PFSK-1 (cell line): ENCODE data around the gene RASA3.

Source experiments
- FOXP2 ChIP-seq: optimal IDR thresholded peaks from 2 replicates; pipeline ENCODE3; 2011; ENCODE audit warnings: borderline replicate concordance, control low read depth, inconsistent platforms; ENCODE audit not compliant: insufficient read depth; ENCODE audit errors: extremely low read length, extremely low read depth
- POLR2AphosphoS5 ChIP-seq: IDR thresholded peaks from 2 replicates; pipeline ENCODE4 v1.6.1; 2012; ENCODE audit warnings: low read depth, mild to moderate bottlenecking, control low read depth, low read length, moderate library complexity
- SIN3A ChIP-seq: IDR thresholded peaks from 2 replicates; pipeline ENCODE4 v1.6.1; 2012; ENCODE audit warnings: mild to moderate bottlenecking, low read length, moderate library complexity, borderline replicate concordance; ENCODE audit not compliant: insufficient read depth
- TAF1 ChIP-seq: IDR thresholded peaks from 2 replicates; pipeline ENCODE4 v1.6.1; 2012; ENCODE audit warnings: low read length, control low read depth, borderline replicate concordance; ENCODE audit not compliant: insufficient read depth
- TF ChIP-seq, protein P1 (sequence below), 2 experiments: IDR thresholded peaks; 2 replicates each; pipeline versions ENCODE4 v1.6.1 to v1.8.0; 2011 to 2012; ENCODE audit warnings: low read depth in 2 of 2, low read length in 2 of 2, control low read depth in 1 of 2, inconsistent platforms in 1 of 2, mild to moderate bottlenecking in 1 of 2, moderate library complexity in 1 of 2; ENCODE audit not compliant: insufficient read depth in 1 of 2

DNA sequence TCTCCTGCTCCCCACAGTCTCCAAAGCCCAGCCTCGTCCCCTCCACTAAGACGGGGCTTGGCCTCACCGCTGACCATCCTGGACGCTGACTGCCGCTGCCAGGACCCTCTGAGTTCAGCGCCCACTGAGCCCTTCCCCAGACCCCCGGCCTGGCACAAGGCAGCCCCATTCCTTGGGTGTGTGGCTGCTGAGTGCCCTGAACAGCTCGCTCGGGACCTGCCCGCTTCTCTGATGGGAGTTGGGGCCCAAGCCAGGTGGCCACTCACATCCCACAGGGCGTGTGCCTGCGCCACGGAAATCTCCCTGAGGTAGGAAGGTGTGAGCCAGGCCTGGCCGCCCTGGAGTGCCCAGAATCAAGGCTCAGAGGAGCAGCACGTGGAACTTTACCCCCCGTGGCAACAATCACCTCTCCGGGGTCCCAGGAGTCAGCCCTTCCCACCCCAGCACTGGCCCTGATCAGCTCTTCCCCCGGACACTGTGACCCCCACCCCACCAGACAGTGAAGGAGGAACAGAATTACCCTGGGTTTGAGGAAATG lies 179.4 kb downstream of the RASA3 start:
- TF ChIP-seq SIN3A (no peak), POLR2AphosphoS5 (no peak), FOXP2 (no peak), TAF1 (no peak)
- TF ChIP-seq, protein P1, sequence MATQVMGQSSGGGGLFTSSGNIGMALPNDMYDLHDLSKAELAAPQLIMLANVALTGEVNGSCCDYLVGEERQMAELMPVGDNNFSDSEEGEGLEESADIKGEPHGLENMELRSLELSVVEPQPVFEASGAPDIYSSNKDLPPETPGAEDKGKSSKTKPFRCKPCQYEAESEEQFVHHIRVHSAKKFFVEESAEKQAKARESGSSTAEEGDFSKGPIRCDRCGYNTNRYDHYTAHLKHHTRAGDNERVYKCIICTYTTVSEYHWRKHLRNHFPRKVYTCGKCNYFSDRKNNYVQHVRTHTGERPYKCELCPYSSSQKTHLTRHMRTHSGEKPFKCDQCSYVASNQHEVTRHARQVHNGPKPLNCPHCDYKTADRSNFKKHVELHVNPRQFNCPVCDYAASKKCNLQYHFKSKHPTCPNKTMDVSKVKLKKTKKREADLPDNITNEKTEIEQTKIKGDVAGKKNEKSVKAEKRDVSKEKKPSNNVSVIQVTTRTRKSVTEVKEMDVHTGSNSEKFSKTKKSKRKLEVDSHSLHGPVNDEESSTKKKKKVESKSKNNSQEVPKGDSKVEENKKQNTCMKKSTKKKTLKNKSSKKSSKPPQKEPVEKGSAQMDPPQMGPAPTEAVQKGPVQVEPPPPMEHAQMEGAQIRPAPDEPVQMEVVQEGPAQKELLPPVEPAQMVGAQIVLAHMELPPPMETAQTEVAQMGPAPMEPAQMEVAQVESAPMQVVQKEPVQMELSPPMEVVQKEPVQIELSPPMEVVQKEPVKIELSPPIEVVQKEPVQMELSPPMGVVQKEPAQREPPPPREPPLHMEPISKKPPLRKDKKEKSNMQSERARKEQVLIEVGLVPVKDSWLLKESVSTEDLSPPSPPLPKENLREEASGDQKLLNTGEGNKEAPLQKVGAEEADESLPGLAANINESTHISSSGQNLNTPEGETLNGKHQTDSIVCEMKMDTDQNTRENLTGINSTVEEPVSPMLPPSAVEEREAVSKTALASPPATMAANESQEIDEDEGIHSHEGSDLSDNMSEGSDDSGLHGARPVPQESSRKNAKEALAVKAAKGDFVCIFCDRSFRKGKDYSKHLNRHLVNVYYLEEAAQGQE (IDR thresholded peaks at IDR 0.05; ENCODE audit: insufficient read depth in 1 of 2, low read depth in 2 of 2, low read length in 2 of 2): no peak
